ENCODE measurements around the gene CCNJ. TPM values are rescaled to one million over a fixed set of nuclear protein-coding genes. Genes with fewer than 3 reads are reported as not detected.
"Not testable (repeated sequence)": the region's sequence is repeated elsewhere in the genome, so short reads cannot be mapped to it uniquely, and the experiment has no call there.

Gene CCNJ
- total RNA-seq = 12.3 and 14.7 TPM in 2 replicates
- 17.9 and 19.2 TPM in 2 replicates for polyA plus RNA-seq

GRCh38 chr10:96043033-96043892 is at the start of gene CCNJ:
TSS of gene CCNJ (plus strand) at chr10:96043583. CDS start at chr10:96044394, 811 bp downstream.
- H3K27me3 ChIP-seq = no peaks in the 10 kb centered on the region
- DNase-seq (ENCODE audit: low read depth in 1 of 2, low spot score in 1 of 2) = peak; percentile 93 to 97
- H3K36me3 ChIP-seq = no peaks in the 10 kb centered on the region
- peak within 1 kb of the TSS; percentile 88 for H3K27ac ChIP-seq
- H3K4me1 ChIP-seq (ENCODE audit: low read depth) = peaks cover 11% of the 10 kb centered on the region
- TF ChIP-seq CTCF (IDR thresholded peaks at IDR 0.05; ENCODE audit: low read depth, low read length) = no peak
- H3K9me3 ChIP-seq (ENCODE audit: low read depth) = no peaks in the 10 kb centered on the region
- H3K4me3 ChIP-seq = peak within 1 kb of the TSS; percentile 54

- not testable (repeated sequence) for DNase-seq (ENCODE audit: low read depth in 1 of 2, low spot score in 1 of 2); H3K4me1 ChIP-seq (ENCODE audit: low read depth); H3K27ac ChIP-seq; H3K9me3 ChIP-seq (ENCODE audit: low read depth); H3K27me3 ChIP-seq; H3K36me3 ChIP-seq; H3K4me3 ChIP-seq
Measured at GRCh38 chr10:95994376-95994775, 49.0 kb upstream of the CCNJ start.

GRCh38 chr10:95998255-95998784 is 45.1 kb upstream of the CCNJ start:
- Histone ChIP-seq H3K4me1 (ENCODE audit: low read depth) (no peaks in the 10 kb centered on the region), H3K27ac (no peak overlapping the region), H3K27me3 (no peaks in the 10 kb centered on the region), H3K9me3 (ENCODE audit: low read depth) (no peaks in the 10 kb centered on the region), H3K4me3 (no peak overlapping the region), H3K36me3 (no peaks in the 10 kb centered on the region)
- DNase-seq (ENCODE audit: low read depth in 1 of 2, low spot score in 1 of 2) = no peak
- no peak for TF ChIP-seq CTCF (IDR thresholded peaks at IDR 0.05; ENCODE audit: low read depth, low read length)

- no peak for DNase-seq (ENCODE audit: low read depth in 1 of 2, low spot score in 1 of 2)
- no peak for TF ChIP-seq CTCF (IDR thresholded peaks at IDR 0.05; ENCODE audit: low read depth, low read length)
- no peaks in the 10 kb centered on the region for H3K4me1 ChIP-seq (ENCODE audit: low read depth)
Measured at GRCh38 chr10:96013956-96014355, 29.4 kb upstream of the CCNJ start.

GRCh38 chr10:96014473-96015102 is 28.8 kb upstream of the CCNJ start:
- DNase-seq (ENCODE audit: low read depth in 1 of 2, low spot score in 1 of 2) = no peak
- no peak for TF ChIP-seq CTCF (IDR thresholded peaks at IDR 0.05; ENCODE audit: low read depth, low read length)
- no peaks in the 10 kb centered on the region for H3K4me1 ChIP-seq (ENCODE audit: low read depth)
- no peak overlapping the region for H3K27ac ChIP-seq
- H3K36me3 ChIP-seq = no peaks in the 10 kb centered on the region
- H3K9me3 ChIP-seq (ENCODE audit: low read depth) = no peaks in the 10 kb centered on the region
- no peaks in the 10 kb centered on the region for H3K27me3 ChIP-seq
- H3K4me3 ChIP-seq = no peak overlapping the region

More at GRCh38 chr10:96013956-96014355, 29.4 kb upstream of the CCNJ start:
- no peak overlapping the region for H3K27ac ChIP-seq
- no peaks in the 10 kb centered on the region for H3K9me3 ChIP-seq (ENCODE audit: low read depth)
- H3K27me3 ChIP-seq = peaks cover 4% of the 10 kb centered on the region
- no peak overlapping the region for H3K4me3 ChIP-seq
- H3K36me3 ChIP-seq = no peaks in the 10 kb centered on the region

Data from cardiac muscle cell (in vitro differentiated cells and primary cell).